Gastroesophageal sphincter (tissue), 4 donors: Measurements from ENCODE around the gene DDX10. TPM values are rescaled to one million over a fixed set of nuclear protein-coding genes. Genes with fewer than 3 reads are reported as not detected.

Experiments used
- ATAC-seq: fragments of 150-250 bp; one replicate; pipeline ENCODE4 v1.9.1; 2016; ENCODE audit warnings: mild to moderate bottlenecking, moderate library complexity
- H3K27ac ChIP-seq, 4 donors: fragments of 200-600 bp; sonication (generic) in 3 of 4; 1 replicate in 3 of 4; 2 replicates in 1 of 4; pipeline ENCODE4 v1.5.1; 2016 to 2019
- H3K27me3 ChIP-seq: fragments of 200-600 bp; sonication (generic); one replicate; pipeline ENCODE4 v1.5.1; 2019
- H3K36me3 ChIP-seq, 2 donors: fragments of 200-600 bp; sonication (generic); one replicate each; pipeline ENCODE4 v1.5.1; 2019; ENCODE audit warnings: control low read depth in 1 of 2
- H3K4me1 ChIP-seq, 3 donors: fragments of 200-600 bp; sonication (generic); 1 replicate in 2 of 3; 2 replicates in 1 of 3; pipeline ENCODE4 v1.5.1; 2016 to 2019; ENCODE audit warnings: control low read depth in 2 of 3
- H3K4me3 ChIP-seq, 2 donors: fragments of 200-600 bp; sonication (generic); one replicate each; pipeline ENCODE4 v1.5.1; 2019; ENCODE audit warnings: mild to moderate bottlenecking in 1 of 2, moderate library complexity in 1 of 2
- H3K9me3 ChIP-seq, 3 donors: fragments of 200-600 bp; sonication (generic); one replicate each; pipeline ENCODE4 v1.5.1; 2017 to 2019; ENCODE audit warnings: control low read depth in 2 of 3
- CTCF ChIP-seq, 4 experiments: fragments of 200-600 bp in 2 of 4; fragments of 450-650 bp in 2 of 4; sonication (generic) in 1 of 4; IDR thresholded peaks; one replicate each; pipeline ENCODE4 v1.5.1; 2017 to 2019; ENCODE audit warnings: antibody characterized with exemption in 4 of 4, mild to moderate bottlenecking in 2 of 4, moderate library complexity in 2 of 4
- EP300 ChIP-seq: sonication (generic); formaldehyde crosslinking; IDR thresholded peaks from one replicate; pipeline ENCODE4 v1.6.1; 2017; ENCODE audit warnings: antibody characterized with exemption, mild to moderate bottlenecking
- POLR2A ChIP-seq, 2 donors: fragments of 450-650 bp; IDR thresholded peaks; one replicate each; pipeline ENCODE4 v1.6.1; 2017; ENCODE audit warnings: antibody characterized with exemption in 2 of 2, mild to moderate bottlenecking in 2 of 2, moderate library complexity in 1 of 2
- POLR2AphosphoS5 ChIP-seq: sonication (generic); formaldehyde crosslinking; IDR thresholded peaks from one replicate; pipeline ENCODE4 v1.6.1; 2017; ENCODE audit warnings: antibody characterized with exemption
- WGBS, 2 donors: methylation state at CpG; one replicate each; pipeline ENCODE4 v1.1.5; 2018; ENCODE audit warnings: low coverage in 1 of 2; 5-methylcytosine and 5-hydroxymethylcytosine counted together
- total RNA-seq, 4 donors: library from RNA; depleted of rRNA; stranded (reverse); fragments of >200 nt; gene quantifications; one replicate each; pipeline ENCODE4 v1.1.0, GENCODE V29; 2016

The DDX10 gene
- total RNA-seq, 4 donors from 2014 or later: 16.3 to 44.8 (median 22.5) TPM

- TF ChIP-seq POLR2A (IDR thresholded peaks at IDR 0.05): no peak
- Histone ChIP-seq H3K9me3 (no peaks in the 10 kb centered on the region), H3K4me1 (no peaks in the 10 kb centered on the region), H3K36me3 (peaks cover 0 to 65% of the 10 kb centered on the region in 2 donors), H3K4me3 (no peak overlapping the region), H3K27ac (no peak overlapping the region), H3K27me3 (no peaks in the 10 kb centered on the region)
- WGBS, 2 donors: 90 to 93% methylated on average over 2 of the region's 2 CpGs
- ATAC-seq: no peak
These were observed 29.0 kb downstream of the DDX10 start for GRCh38 chr11:108693852-108694251.

- no peak for TF ChIP-seq CTCF (IDR thresholded peaks at IDR 0.05)
- no peak for TF ChIP-seq POLR2AphosphoS5
- TF ChIP-seq EP300: no peak
- TF ChIP-seq POLR2A (IDR thresholded peaks at IDR 0.05): no peak
- Histone ChIP-seq H3K9me3 (no peaks in the 10 kb centered on the region), H3K27me3 (no peaks in the 10 kb centered on the region), H3K36me3 (peaks cover 0 to 63% of the 10 kb centered on the region in 2 donors), H3K4me1 (no peaks in the 10 kb centered on the region), H3K27ac (no peak overlapping the region), H3K4me3 (no peak overlapping the region)
- no peak for ATAC-seq
- WGBS, 2 donors: 88% methylated on average over 1 of the region's 1 CpG; no CpG with 5 or more reads in 1 of the 2 donors
These were observed 30.0 kb downstream of the DDX10 start for GRCh38 chr11:108694846-108695245.

DNA sequence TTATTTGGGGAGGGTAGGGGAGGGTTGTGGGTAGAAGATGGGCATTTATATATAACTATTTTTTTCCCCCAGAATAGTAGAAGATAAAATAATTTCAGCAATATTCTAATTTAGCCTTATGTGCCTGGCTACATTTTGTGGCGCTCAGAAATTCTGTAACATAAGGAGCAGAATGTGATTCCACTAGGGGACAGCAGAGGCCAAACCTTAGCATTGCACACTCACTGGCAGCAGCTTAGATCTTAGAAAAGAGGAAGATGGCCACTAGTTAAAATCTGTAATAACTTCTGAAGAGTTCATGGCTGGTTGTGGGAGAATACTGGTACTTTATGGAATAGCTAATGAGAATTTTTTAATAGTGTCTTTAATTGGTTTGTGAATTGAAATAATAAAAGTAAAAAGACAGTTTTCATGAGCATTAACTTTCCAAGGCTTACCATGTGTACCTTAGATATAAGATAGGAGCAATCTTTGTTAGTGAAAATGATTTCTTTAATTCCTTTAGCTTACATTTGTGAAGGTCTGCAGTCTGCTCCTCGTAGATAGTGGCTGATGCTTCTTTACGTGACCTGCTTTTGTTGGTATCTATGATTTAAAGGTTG is 33.1 kb downstream of the DDX10 start:
- WGBS, 2 donors: 48 to 73% methylated on average over 3 of the region's 3 CpGs
- no peak for ATAC-seq
- Histone ChIP-seq H3K4me1 (no peaks in the 10 kb centered on the region), H3K9me3 (no peaks in the 10 kb centered on the region), H3K36me3 (peaks cover 0 to 38% of the 10 kb centered on the region in 2 donors), H3K4me3 (no peak overlapping the region), H3K27me3 (no peaks in the 10 kb centered on the region), H3K27ac (no peak overlapping the region)
- TF ChIP-seq POLR2A (IDR thresholded peaks at IDR 0.05) (no peak), CTCF (IDR thresholded peaks at IDR 0.05) (peak; percentile 69 to 97 (median 84))

GRCh38 chr11:108698844-108699642 is 34.2 kb downstream of the DDX10 start:
- WGBS, 2 donors: 85 to 96% methylated on average over 3 to 4 of the region's 4 CpGs
- Histone ChIP-seq H3K4me3 (no peak overlapping the region), H3K9me3 (no peaks in the 10 kb centered on the region), H3K4me1 (no peaks in the 10 kb centered on the region), H3K27ac (no peak overlapping the region), H3K27me3 (no peaks in the 10 kb centered on the region), H3K36me3 (peaks cover 0 to 36% of the 10 kb centered on the region in 2 donors)
- no peak for TF ChIP-seq POLR2A (IDR thresholded peaks at IDR 0.05)
- no peak for ATAC-seq

DNA sequence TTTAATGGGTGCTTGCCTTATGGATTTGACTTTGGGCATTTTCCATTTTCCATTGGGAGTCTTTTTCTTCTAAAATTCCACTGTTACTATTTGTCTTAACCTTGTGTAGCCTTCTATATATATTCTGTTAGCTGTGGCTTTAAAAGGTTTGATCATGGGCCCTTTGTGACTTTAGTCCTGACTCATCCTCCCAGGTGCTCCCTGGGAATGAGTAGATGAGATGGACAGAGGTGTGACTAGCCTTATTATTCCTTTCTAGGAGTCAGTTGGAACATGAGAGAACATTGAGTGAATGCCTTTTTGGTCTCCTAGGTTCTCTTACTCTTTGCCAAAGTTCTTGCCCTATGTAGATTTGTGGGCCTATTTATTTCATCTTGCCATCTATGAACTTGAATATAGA is 39.0 kb downstream of the DDX10 start:
- Histone ChIP-seq H3K4me3 (no peak overlapping the region), H3K27me3 (no peaks in the 10 kb centered on the region), H3K4me1 (no peaks in the 10 kb centered on the region), H3K9me3 (peaks cover 0 to 15% (median 0%) of the 10 kb centered on the region in 3 donors), H3K36me3 (peaks cover 7 to 67% of the 10 kb centered on the region in 2 donors), H3K27ac (no peak overlapping the region)
- ATAC-seq: no peak
- TF ChIP-seq POLR2AphosphoS5 (no peak), POLR2A (IDR thresholded peaks at IDR 0.05) (no peak)

DNA sequence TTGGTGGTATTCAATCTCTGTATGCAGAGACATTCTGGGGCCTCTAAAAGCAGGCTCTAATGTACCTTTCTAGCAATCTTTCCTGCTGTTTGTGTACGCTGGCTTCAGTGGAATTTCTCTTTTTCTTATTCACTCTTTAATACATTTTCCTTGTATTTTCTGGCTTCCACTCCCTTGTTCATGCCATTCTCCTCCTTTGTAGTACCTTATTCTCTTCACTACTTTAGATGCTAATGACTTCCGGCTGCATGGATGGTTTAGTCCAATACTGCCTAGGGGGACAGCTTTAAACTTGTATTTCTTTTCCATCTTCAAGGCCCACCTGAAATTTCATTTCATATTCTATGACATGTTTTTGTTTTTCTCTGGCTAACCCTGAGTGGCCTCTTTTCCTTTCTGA is 40.2 kb downstream of the DDX10 start:
- no peak for TF ChIP-seq POLR2A (IDR thresholded peaks at IDR 0.05)
- TF ChIP-seq EP300: no peak
- no peak for TF ChIP-seq CTCF (IDR thresholded peaks at IDR 0.05)
- no peak for TF ChIP-seq POLR2AphosphoS5
- H3K27ac ChIP-seq: no peak overlapping the region
- 100% methylated on average over 2 of the region's 2 CpGs for WGBS, 2 donors
- peaks cover 10 to 69% of the 10 kb centered on the region in 2 donors for H3K36me3 ChIP-seq
- H3K27me3 ChIP-seq: no peaks in the 10 kb centered on the region
- no peak overlapping the region for H3K4me3 ChIP-seq
- no peak for ATAC-seq
- H3K9me3 ChIP-seq: peaks cover 0 to 20% (median 0%) of the 10 kb centered on the region in 3 donors
- H3K4me1 ChIP-seq: no peaks in the 10 kb centered on the region
